Stimulated activated CD4-positive, alpha-beta T cell treated with anti-CD3 and anti-CD28 coated beads, Interleukin-4, amount 100 ng/mL, for 1 hour (primary cell): ENCODE results near the gene ZDHHC1.
"Not testable (repeated sequence)": the region's sequence is repeated elsewhere in the genome, so short reads cannot be mapped to it uniquely, and the experiment has no call there.

ENCODE experiments used
- DNase-seq: peaks from one replicate; pipeline ENCODE4 v3.0.0-alpha.2; 2020

The ZDHHC1 gene

GRCh38 chr16:67391424-67392300, 24.6 kb downstream of the ZDHHC1 start:
- DNase-seq = no peak

GRCh38 chr16:67390816-67391423, 25.4 kb downstream of the ZDHHC1 start:
- no peak for DNase-seq

- no peak for DNase-seq
Observed at GRCh38 chr16:67389911-67390815, 26.1 kb downstream of the ZDHHC1 start.

- DNase-seq = no peak
Observed at GRCh38 chr16:67388591-67388990, 27.7 kb downstream of the ZDHHC1 start.

- DNase-seq = no peak
Observed at GRCh38 chr16:67388191-67388590, 28.1 kb downstream of the ZDHHC1 start.

- DNase-seq = no peak
Observed at GRCh38 chr16:67387479-67388079, 28.7 kb downstream of the ZDHHC1 start.

GRCh38 chr16:67386861-67387455, 29.3 kb downstream of the ZDHHC1 start:
- DNase-seq = no peak

GRCh38 chr16:67384778-67385510, 31.3 kb downstream of the ZDHHC1 start:
- no peak for DNase-seq

GRCh38 chr16:67383284-67383683, 33.0 kb downstream of the ZDHHC1 start:
- no peak for DNase-seq

GRCh38 chr16:67378642-67379041, 37.6 kb downstream of the ZDHHC1 start:
- DNase-seq = no peak

- not testable (repeated sequence) for DNase-seq
Observed at GRCh38 chr16:67376012-67376411, 40.3 kb downstream of the ZDHHC1 start.

- DNase-seq = no peak
Observed at GRCh38 chr16:67372664-67373063, 43.6 kb downstream of the ZDHHC1 start.

GRCh38 chr16:67370661-67371060, 45.6 kb downstream of the ZDHHC1 start:
- DNase-seq = no peak

- no peak for DNase-seq
Observed at GRCh38 chr16:67364600-67365235, 51.6 kb downstream of the ZDHHC1 start.

GRCh38 chr16:67361038-67361437, 55.2 kb downstream of the ZDHHC1 start:
- DNase-seq = no peak

- not testable (repeated sequence) for DNase-seq
Observed at GRCh38 chr16:67359540-67360269, 56.6 kb downstream of the ZDHHC1 start.

GRCh38 chr16:67357561-67357960, 58.7 kb downstream of the ZDHHC1 start:
- no peak for DNase-seq

GRCh38 chr16:67356396-67356795, 59.9 kb downstream of the ZDHHC1 start:
- DNase-seq = no peak

GRCh38 chr16:67352463-67352862, 63.8 kb downstream of the ZDHHC1 start:
- not testable (repeated sequence) for DNase-seq

- DNase-seq = no peak
Observed at GRCh38 chr16:67350324-67350723, 66.0 kb downstream of the ZDHHC1 start.
